OCI-LY7 (cell line): ENCODE results near the gene STK10. TPM values are rescaled to one million over a fixed set of nuclear protein-coding genes. Genes with fewer than 3 reads are reported as not detected.
A peak's percentile ranks its signal among the peaks of the same experiment; 100 is the strongest.
"Not testable (repeated sequence)": the region's sequence is repeated elsewhere in the genome, so short reads cannot be mapped to it uniquely, and the experiment has no call there.

Source experiments
- BruUV-seq: library from RNA; stranded (reverse); fragments of 400-500 nt; replicated peaks from 2 replicates; lab custom pipeline; 2021; lab: Mats Ljungman, UMichigan
- CTCF ChIA-PET: fragments of 300-600 bp; sonication (Branson Sonifier 250); formaldehyde crosslinking; loops from one replicate; lab custom pipeline; 2022; ENCODE audit warnings: antibody characterized with exemption; ENCODE audit not compliant: unreplicated experiment; lab: Charles Lee
- POLR2A ChIA-PET: fragments of 300-600 bp; sonication (Branson Sonifier 250); formaldehyde crosslinking; loops from one replicate; lab custom pipeline; 2022; ENCODE audit warnings: antibody characterized with exemption; lab: Charles Lee
- DNase-seq: peaks from one replicate; pipeline ENCODE4 v3.0.0-alpha.2; 2015; ENCODE audit warnings: low spot score
- H2AFZ ChIP-seq: fragments of 200-600 bp; sonication (generic), shearing (Covaris generic); 2 replicates; pipeline ENCODE4 v1.6.1; 2014; ENCODE audit warnings: mild to moderate bottlenecking, antibody characterized with exemption, low read length, moderate library complexity
- H3K27ac ChIP-seq: fragments of 200-600 bp; sonication (generic); 2 replicates; pipeline ENCODE4 v1.5.1; 2014; ENCODE audit warnings: mixed run types, low read depth, mild to moderate bottlenecking, moderate library complexity, low read length, inconsistent platforms; ENCODE audit not compliant: poor library complexity, severe bottlenecking
- H3K36me3 ChIP-seq: fragments of 200-600 bp; sonication (generic); 2 replicates; pipeline ENCODE4 v1.6.1; 2014; ENCODE audit warnings: mild to moderate bottlenecking, antibody characterized with exemption, low read length, moderate library complexity, mixed read lengths; ENCODE audit not compliant: insufficient read depth
- H3K4me1 ChIP-seq: fragments of 200-600 bp; sonication (generic); 2 replicates; pipeline ENCODE4 v1.5.1; 2014; ENCODE audit warnings: mild to moderate bottlenecking, low read length; ENCODE audit not compliant: insufficient read depth, poor library complexity, severe bottlenecking
- H3K4me2 ChIP-seq: fragments of 200-600 bp; sonication (generic); 2 replicates; pipeline ENCODE4 v1.6.1; 2014; ENCODE audit warnings: mild to moderate bottlenecking, low read length
- H3K4me3 ChIP-seq: fragments of 200-600 bp; sonication (generic); 2 replicates; pipeline ENCODE4 v1.5.1; 2014; ENCODE audit warnings: mild to moderate bottlenecking, low read depth, low read length; ENCODE audit not compliant: poor library complexity, severe bottlenecking
- H3K79me2 ChIP-seq: fragments of 200-600 bp; sonication (generic); 2 replicates; pipeline ENCODE4 v1.6.1; 2016; ENCODE audit warnings: low read depth, mild to moderate bottlenecking, low read length, moderate library complexity, mixed read lengths; ENCODE audit not compliant: insufficient read depth
- H3K9me2 ChIP-seq: fragments of 200-600 bp; sonication (generic); 2 replicates; pipeline ENCODE4 v1.6.1; 2016; ENCODE audit warnings: mild to moderate bottlenecking, low read length, mixed read lengths; ENCODE audit not compliant: insufficient read depth
- H3K9me3 ChIP-seq: fragments of 200-600 bp; sonication (generic); 2 replicates; pipeline ENCODE4 v1.6.1; 2014; ENCODE audit warnings: mild to moderate bottlenecking, mixed run types, low read length, mixed read lengths
- H4K20me1 ChIP-seq: fragments of 200-600 bp; sonication (generic); 2 replicates; pipeline ENCODE4 v1.6.1; 2014; ENCODE audit warnings: mild to moderate bottlenecking, antibody characterized with exemption, low read length, moderate library complexity, mixed read lengths; ENCODE audit not compliant: insufficient read depth
- CTCF ChIP-seq: fragments of 200-600 bp; sonication (generic); conservative IDR thresholded peaks from 2 replicates; pipeline ENCODE4 v1.5.1; 2014; ENCODE audit warnings: mild to moderate bottlenecking, antibody characterized with exemption, low read length, moderate library complexity, mixed read lengths
- EZH2phosphoT487 ChIP-seq: fragments of 200-600 bp; sonication (generic); IDR thresholded peaks from 2 replicates; pipeline ENCODE4 v1.6.1; 2018; ENCODE audit warnings: low read depth, borderline replicate concordance, mild to moderate bottlenecking, mixed run types, antibody characterized with exemption, low read length, moderate library complexity, mixed read lengths
- intact Hi-C: fragments of 100-400 bp; cut with micrococcal nuclease; formaldehyde crosslinking; loops from one replicate; pipeline ENCODE4 v1.10.0; 2022; ENCODE audit not compliant: unreplicated experiment
- total RNA-seq, 2 experiments: library from RNA; depleted of rRNA in 1 of 2; stranded (reverse); fragments of >200 nt in 1 of 2; shearing (Covaris generic) in 1 of 2; gene quantifications; 2 replicates each; pipeline ENCODE4 v1.2.3, GENCODE V29; 2014 to 2022

STK10 gene
- total RNA-seq, 2 experiments from 2014 or later, result 53.7 to 89.7 TPM

GRCh38 chr5:172151661-172152210 is 36.3 kb downstream of the STK10 start:
- H3K4me1 ChIP-seq, result peaks cover 47% of the 10 kb centered on the region
- no peak overlapping the region for H3K4me3 ChIP-seq
- peaks cover 57% of the 10 kb centered on the region for H3K36me3 ChIP-seq
- H4K20me1 ChIP-seq, result no peaks in the 10 kb centered on the region
- intact Hi-C loops, result no loop called here
- CTCF ChIA-PET, result no interaction called here
- POLR2A ChIA-PET, result interaction anchor here (0.5 kb wide), 1 partner anchor 122 kb away, joined by 3 read pairs; no protein-coding TSS in a partner anchor
- no peaks in the 10 kb centered on the region for H3K9me3 ChIP-seq
- no TSS peak for BruUV-seq
- H3K9me2 ChIP-seq, result no peaks in the 10 kb centered on the region
- H2AFZ ChIP-seq, result no peak overlapping the region
- TF ChIP-seq CTCF, result no peak
- TF ChIP-seq EZH2phosphoT487, result no peak
- no peak overlapping the region for H3K4me2 ChIP-seq
- DNase-seq, result no peak
- no peaks in the 10 kb centered on the region for H3K79me2 ChIP-seq
- H3K27ac ChIP-seq, result no peak overlapping the region

DNA sequence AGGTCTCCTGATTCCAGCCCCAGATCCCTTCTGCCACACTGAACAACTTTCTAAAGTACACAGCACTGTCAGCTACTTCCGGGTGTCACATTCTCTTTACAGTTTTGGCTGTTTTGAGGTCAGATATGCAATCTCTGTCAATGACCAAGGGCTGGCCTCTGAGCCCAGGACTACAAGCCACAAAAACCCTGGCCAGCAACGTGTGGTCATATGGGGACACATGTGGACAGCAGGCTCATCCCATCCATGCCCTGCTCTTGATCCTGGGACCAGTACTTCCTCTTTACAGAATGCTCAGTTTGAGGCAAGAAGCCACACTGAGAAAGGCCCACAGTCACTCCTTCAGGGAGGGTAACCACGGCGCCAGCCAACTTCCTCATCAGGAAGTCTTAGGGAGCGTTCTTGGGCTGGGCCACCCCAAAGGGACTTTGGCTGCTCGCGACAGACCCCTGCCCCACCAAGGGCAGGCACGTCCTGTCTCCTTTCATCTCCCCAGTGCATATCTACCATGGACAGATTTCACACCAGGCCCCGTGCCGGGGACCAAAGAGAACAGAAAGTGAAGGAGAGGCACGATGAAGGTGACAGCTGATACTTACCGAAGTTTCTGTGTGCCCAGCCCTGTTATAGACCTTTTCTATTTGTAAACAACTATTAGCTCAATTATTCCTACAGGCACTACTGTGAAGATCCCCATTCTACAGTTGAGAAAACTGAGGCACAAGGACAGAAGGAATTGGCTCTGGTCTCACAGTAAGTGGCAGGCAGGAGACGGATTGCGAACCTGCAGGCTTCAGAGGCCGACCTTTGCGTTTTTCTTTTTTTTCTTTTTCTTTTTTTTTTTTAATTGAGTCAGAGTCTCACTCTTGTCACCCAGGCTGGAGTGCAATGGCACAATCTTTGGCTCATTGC is 37.3 kb downstream of the STK10 start:
- peak overlapping the region; percentile 44 for H3K4me2 ChIP-seq
- ChIA-PET CTCF (no interaction called here), POLR2A (interaction anchor here (0.7 kb wide), 3 partner anchors 39 to 281 kb away, joined by 3 to 5 read pairs (median 3); no protein-coding TSS in a partner anchor)
- H3K4me3 ChIP-seq, result no peak overlapping the region
- H3K27ac ChIP-seq, result peak overlapping the region; percentile 43
- H3K4me1 ChIP-seq, result peaks cover 37% of the 10 kb centered on the region
- intact Hi-C loops, result no loop called here
- no peaks in the 10 kb centered on the region for H4K20me1 ChIP-seq
- no peak for TF ChIP-seq CTCF
- TF ChIP-seq EZH2phosphoT487, result no peak
- no peaks in the 10 kb centered on the region for H3K79me2 ChIP-seq
- H2AFZ ChIP-seq, result no peak overlapping the region
- no TSS peak for BruUV-seq
- peaks cover 51% of the 10 kb centered on the region for H3K36me3 ChIP-seq
- no peaks in the 10 kb centered on the region for H3K9me2 ChIP-seq
- H3K9me3 ChIP-seq, result no peaks in the 10 kb centered on the region
- DNase-seq, result no peak

DNA sequence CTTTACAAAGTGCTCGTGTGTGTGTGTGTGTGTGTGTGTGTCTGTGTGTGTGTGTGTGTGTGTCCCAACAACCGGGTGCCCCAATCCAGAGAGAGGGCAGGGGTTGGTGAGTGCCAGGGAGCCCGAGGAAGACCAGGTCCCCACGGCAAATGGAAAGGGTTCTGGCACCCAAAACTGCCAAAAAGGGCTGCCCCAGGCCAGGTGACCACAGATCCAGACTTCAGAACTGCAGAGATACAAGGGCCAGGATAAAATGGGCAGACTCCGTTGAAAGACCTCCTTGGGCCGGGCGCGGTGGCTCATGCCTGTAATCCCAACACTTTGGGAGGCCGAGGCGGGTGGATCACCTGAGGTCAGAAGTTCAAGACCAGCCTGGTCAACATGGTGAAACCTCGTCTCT is 38.5 kb downstream of the STK10 start:
- H3K27ac ChIP-seq, H3K9me3 ChIP-seq, H4K20me1 ChIP-seq, H2AFZ ChIP-seq, BruUV-seq, H3K4me3 ChIP-seq, intact Hi-C loops, DNase-seq, H3K9me2 ChIP-seq, CTCF ChIA-PET, H3K79me2 ChIP-seq, POLR2A ChIA-PET, H3K4me2 ChIP-seq: not testable (repeated sequence)
- Histone ChIP-seq H3K36me3 (peaks cover 46% of the 10 kb centered on the region; the same call in 1 of the 2 replicates), H3K4me1 (peaks cover 31% of the 10 kb centered on the region)
